Activated naive CD8-positive, alpha-beta T cell (primary cell): ENCODE data around the gene EDEM3.

Experiments used
- H3K27ac Mint-ChIP-seq: one replicate; pipeline ENCODE4 v1.8.0; 2021; ENCODE audit warnings: mixed read lengths
- H3K27me3 Mint-ChIP-seq: one replicate; pipeline ENCODE4 v1.8.0; 2021; ENCODE audit warnings: mixed read lengths
- H3K36me3 Mint-ChIP-seq: one replicate; pipeline ENCODE4 v1.8.0; 2021; ENCODE audit warnings: mixed read lengths
- H3K4me1 Mint-ChIP-seq: one replicate; pipeline ENCODE4 v1.8.0; 2021; ENCODE audit warnings: low read depth, mixed read lengths
- H3K4me3 Mint-ChIP-seq: one replicate; pipeline ENCODE4 v1.8.0; 2021; ENCODE audit warnings: mild to moderate bottlenecking, mixed read lengths
- H3K9me3 Mint-ChIP-seq: one replicate; pipeline ENCODE4 v1.8.0; 2021; ENCODE audit warnings: low read depth, mixed read lengths

EDEM3 gene

DNA sequence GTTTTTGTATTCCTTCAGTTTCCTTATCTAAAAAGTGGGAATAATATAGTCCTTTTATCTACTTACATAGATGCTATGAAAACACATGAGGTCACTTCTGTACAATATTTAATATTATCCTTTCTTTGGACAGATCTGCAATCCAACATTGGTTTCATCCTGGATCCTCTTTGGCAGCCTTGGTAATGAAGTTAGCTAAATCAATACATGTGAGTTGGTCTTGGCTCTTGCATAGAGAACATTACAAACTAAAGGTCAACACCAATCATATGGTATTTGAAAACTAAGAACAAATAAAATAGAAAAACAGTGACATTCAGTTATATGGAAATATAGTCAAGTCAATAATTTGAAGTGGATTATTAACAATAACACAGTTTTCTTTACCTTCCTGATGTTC lies 3.2 kb upstream of the EDEM3 start:
- peaks cover 25% of the 10 kb centered on the region for H3K4me1 Mint-ChIP-seq
- H3K4me3 Mint-ChIP-seq, result no peak overlapping the region
- no peak overlapping the region for H3K27ac Mint-ChIP-seq
- no peaks in the 10 kb centered on the region for H3K9me3 Mint-ChIP-seq
- no peaks in the 10 kb centered on the region for H3K36me3 Mint-ChIP-seq
- peaks cover 5% of the 10 kb centered on the region for H3K27me3 Mint-ChIP-seq

DNA sequence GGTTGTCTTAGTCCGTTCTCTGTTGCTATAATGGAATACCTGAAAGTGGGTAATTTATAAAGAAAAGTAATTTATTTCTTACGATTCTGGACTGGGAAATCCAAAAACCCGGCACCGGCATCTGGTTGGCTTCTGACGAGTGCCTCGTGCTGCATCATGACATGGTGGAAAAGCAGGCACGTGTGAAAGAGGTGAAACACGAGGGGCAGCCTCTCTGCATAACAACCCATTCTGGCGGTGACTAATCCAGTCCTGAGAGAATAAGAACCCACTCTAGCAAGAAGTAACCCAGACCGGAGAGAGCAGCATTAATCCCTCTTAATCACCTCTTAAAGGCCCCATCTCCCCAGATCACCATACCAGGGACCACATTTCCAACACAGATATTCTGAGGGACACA lies 2.7 kb upstream of the EDEM3 start:
- H3K27ac Mint-ChIP-seq, result no peak overlapping the region
- no peak overlapping the region for H3K4me3 Mint-ChIP-seq
- H3K27me3 Mint-ChIP-seq, result peaks cover 5% of the 10 kb centered on the region
- no peaks in the 10 kb centered on the region for H3K36me3 Mint-ChIP-seq
- H3K4me1 Mint-ChIP-seq, result peaks cover 30% of the 10 kb centered on the region
- no peaks in the 10 kb centered on the region for H3K9me3 Mint-ChIP-seq

DNA sequence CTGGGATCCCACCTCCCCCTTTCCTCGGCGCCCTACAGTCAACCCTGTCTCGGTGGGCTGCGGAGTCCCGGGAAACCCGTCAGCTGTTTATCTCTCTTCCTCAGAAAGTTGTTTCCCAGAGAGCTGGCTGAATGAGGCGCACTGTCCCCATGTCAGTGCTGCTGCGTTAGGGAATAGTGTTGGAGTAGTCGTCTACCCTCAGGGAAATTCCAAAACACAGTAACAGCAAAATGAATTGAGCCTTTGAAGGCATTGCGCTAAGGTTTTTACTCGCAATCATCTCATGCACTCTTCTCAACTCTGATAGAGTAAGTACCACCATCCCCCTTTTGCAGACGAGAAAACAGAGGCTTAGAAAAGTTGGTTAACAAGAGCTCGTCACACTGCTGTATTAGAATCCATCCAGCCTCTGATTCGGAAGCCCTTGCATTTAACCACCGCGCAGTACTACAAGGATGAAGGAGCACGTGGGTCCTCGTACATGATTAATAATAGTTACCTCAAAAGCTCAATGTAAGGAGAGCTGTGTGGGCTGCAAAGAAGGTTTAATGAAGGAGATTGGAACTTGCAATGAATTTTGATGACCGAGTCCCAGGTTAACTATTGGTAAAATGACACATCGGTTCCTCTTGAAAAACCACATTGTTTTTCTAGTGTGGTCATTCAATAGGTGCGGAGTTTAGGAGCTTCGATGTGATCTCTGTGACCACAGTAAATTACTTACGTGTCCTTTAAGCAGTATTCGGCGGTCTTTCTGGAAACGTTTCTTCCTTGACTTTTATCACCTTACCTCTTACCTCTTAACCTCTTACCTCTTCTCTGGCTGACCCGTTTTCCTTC lies 788 bp upstream of the EDEM3 start:
- Mint-ChIP-seq H3K36me3 (no peaks in the 10 kb centered on the region), H3K27me3 (peaks cover 3% of the 10 kb centered on the region), H3K9me3 (no peaks in the 10 kb centered on the region)

DNA sequence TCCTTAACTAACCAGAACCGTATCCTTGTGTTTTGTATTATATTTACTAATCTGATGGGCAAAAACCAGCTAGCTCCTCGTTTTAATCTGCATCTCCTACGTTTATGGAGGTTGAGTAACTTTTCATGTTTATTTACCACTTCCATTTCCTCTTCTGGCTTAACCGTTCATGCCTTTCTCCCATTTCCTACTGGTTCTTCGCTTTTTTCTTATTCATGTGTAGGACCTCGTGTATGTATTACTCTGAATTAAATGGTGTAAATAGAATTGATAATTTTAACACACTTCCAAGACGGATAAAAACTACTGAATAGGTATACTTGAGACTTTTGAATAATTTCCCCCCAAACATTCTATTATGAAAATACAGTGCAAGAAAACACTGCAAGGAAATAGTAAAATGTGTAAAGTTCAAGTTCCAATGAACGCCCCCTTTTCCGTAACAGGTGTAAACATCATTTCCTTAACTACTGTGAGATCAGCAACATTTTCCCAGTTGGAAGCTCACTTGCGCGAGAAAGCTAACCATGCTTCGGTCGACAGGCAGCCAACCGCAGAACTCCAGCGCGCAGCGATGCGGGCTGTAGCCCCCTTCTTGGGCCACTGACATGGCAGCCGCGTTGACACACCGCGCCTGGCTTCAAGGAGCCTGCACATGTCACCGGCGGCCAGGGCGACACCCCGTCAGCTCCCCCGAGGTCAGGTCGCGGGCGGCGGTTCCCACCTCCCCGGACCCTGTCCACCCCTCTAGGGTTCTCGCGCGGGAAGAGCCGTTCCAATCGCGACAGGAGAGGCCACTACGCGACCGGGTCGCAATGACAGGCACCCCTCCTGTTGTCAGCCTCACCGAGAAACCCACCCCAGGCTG lies 816 bp downstream of the EDEM3 start:
- H3K4me3 Mint-ChIP-seq, result peak overlapping the region; percentile 90
- peaks cover 55% of the 10 kb centered on the region for H3K4me1 Mint-ChIP-seq
- no peaks in the 10 kb centered on the region for H3K36me3 Mint-ChIP-seq
- peak overlapping the region; percentile 86 for H3K27ac Mint-ChIP-seq
- peaks cover 3% of the 10 kb centered on the region for H3K27me3 Mint-ChIP-seq
- no peaks in the 10 kb centered on the region for H3K9me3 Mint-ChIP-seq

More for the DNA sequence above, 788 bp upstream of the EDEM3 start:
- Mint-ChIP-seq H3K4me3 (peak overlapping the region; percentile 90), H3K27ac (peak overlapping the region; percentile 86), H3K4me1 (peaks cover 41% of the 10 kb centered on the region)

DNA sequence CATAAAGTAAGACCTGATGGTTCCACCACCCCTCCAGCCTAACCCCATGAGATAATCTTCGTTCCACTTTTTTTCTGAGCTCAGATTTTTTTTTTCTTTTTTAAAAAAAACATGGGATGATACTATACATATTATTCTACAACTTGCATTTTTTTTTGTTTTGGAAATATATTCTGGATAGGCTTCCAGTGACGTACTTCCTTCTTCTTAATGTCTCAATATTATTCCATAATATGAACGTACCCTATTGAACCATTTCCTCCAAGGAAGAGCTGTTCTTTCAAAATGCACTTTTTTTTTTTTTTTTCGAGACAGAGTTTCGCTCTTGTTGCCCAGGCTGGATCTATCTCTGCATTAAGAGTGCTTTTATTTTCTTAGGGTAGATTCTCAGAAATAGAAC lies 1.5 kb downstream of the EDEM3 start:
- H3K27me3 Mint-ChIP-seq, result peaks cover 3% of the 10 kb centered on the region
- peak overlapping the region; percentile 90 for H3K4me3 Mint-ChIP-seq
- H3K9me3 Mint-ChIP-seq, result no peaks in the 10 kb centered on the region
- peak overlapping the region; percentile 86 for H3K27ac Mint-ChIP-seq
- no peaks in the 10 kb centered on the region for H3K36me3 Mint-ChIP-seq
- peaks cover 57% of the 10 kb centered on the region for H3K4me1 Mint-ChIP-seq

DNA sequence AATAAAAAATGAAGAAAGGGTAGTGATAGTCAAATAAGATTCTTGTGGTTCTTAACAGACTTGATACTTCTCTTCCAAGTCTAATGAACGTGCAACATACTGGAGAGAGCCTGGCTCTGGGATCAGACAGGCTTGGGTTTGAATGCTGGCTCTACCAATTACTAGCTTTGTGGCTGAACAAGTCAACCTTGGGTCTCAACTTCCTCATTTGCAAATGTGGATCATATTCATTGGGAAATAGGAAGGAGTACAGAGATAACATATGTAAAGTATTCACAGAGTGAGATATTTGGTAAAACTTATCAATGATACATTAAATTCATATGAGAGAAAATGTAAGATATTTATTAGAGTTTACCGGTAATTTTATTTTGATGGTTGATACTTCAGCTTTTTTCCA lies 2.0 kb downstream of the EDEM3 start:
- no peaks in the 10 kb centered on the region for H3K9me3 Mint-ChIP-seq
- peak overlapping the region; percentile 90 for H3K4me3 Mint-ChIP-seq
- H3K27ac Mint-ChIP-seq, result peak overlapping the region; percentile 42
- peaks cover 57% of the 10 kb centered on the region for H3K4me1 Mint-ChIP-seq
- no peaks in the 10 kb centered on the region for H3K36me3 Mint-ChIP-seq
- peaks cover 2% of the 10 kb centered on the region for H3K27me3 Mint-ChIP-seq

DNA sequence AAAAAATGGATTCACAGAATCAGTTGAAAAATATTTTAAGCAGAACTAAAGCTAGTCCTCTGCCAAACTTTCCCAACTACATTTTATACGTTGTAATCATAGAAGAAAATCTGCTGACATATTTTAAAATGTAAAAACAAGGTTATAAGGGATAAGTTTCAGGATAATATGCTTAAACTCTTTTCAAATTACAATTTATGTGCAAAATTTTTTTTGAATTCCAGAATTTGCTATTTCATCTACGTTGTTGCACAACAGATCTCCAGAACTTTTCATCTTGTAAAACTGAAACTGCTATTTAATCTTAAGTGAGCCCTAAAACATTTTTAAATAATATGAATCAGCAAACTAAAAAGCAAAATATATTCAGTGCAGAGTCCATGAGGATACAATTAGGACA lies 5.9 kb downstream of the EDEM3 start:
- Mint-ChIP-seq H3K27ac (no peak overlapping the region), H3K9me3 (no peaks in the 10 kb centered on the region), H3K4me3 (no peak overlapping the region), H3K4me1 (peaks cover 73% of the 10 kb centered on the region), H3K27me3 (no peaks in the 10 kb centered on the region), H3K36me3 (peaks cover 6% of the 10 kb centered on the region)

DNA sequence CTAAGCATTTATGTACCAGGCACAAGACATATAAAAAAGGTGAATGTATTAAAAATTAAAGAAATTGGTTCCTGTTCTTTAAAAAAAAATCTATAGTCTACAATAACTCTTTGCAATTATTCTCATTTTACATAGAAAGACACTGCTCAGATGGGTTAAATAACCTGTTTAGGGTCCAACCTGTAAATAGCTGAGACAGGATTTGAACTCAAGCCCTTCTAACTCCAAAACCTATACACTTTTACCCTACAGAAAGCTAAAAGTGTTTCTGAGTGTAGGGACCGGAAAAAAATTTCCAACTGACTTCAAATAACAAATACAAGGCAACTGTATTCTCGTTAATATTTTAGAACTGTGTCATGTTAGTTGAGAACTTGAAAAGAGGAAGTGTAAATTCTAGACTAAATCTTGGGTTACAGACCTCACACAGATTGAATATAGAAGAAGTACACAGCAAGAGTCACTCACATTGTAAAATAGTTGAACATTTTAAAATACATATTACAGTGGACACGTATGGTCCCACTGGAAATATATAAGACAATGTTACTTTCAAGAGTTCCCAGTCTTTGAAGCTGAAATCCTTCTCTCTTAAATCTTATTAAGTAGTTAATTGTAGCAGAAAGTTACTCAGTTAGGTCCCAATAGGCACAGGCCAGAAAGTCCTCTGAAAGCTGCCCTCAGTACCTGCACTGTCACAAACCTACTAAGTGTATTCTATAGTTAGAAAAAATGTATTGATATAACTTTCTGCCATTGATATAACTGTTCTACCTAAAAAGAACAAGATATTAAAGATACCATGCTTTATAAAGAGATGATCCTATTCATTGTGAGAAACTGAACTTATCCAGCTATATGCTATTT lies 7.3 kb downstream of the EDEM3 start:
- no peaks in the 10 kb centered on the region for H3K9me3 Mint-ChIP-seq
- peaks cover 6% of the 10 kb centered on the region for H3K36me3 Mint-ChIP-seq
- H3K27ac Mint-ChIP-seq, result peak overlapping the region; percentile 23
- H3K4me1 Mint-ChIP-seq, result peaks cover 72% of the 10 kb centered on the region
- no peak overlapping the region for H3K4me3 Mint-ChIP-seq
- H3K27me3 Mint-ChIP-seq, result no peaks in the 10 kb centered on the region

DNA sequence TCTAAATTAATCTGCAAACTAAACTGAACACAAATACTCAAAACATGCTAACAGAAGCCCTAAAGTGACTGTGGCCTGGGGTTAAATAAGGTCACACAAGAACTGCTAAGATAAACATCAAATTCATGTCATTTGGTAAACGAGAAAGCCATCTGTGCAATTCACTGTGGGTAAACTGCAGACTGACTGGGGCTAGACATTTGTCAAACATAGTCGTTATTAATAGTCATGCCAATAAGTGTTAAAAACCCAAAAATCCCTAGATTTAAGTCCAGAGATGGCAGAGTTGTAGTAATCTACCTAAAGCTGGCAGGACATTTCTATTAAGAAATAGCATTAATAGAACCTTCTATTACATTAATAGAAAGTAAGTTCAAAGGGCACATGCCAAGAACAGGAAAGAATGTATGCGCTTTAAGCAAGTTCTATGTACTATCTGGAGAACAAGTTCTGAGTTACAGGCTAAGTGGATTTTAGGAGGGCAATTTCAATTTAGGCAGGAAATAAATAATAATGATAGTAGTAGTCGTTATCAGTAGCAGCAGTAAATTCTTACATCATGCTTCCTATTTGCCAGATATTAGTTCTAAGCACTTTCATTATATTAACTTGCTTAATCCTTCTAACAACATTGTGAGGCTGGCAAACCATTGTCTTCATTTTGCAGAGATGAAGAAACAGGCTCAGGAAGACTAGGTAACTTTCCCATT lies 8.6 kb downstream of the EDEM3 start:
- Mint-ChIP-seq H3K4me3 (peak overlapping the region; percentile 11), H3K27ac (peak overlapping the region; percentile 23), H3K4me1 (peaks cover 72% of the 10 kb centered on the region), H3K9me3 (no peaks in the 10 kb centered on the region), H3K36me3 (peaks cover 6% of the 10 kb centered on the region), H3K27me3 (no peaks in the 10 kb centered on the region)

DNA sequence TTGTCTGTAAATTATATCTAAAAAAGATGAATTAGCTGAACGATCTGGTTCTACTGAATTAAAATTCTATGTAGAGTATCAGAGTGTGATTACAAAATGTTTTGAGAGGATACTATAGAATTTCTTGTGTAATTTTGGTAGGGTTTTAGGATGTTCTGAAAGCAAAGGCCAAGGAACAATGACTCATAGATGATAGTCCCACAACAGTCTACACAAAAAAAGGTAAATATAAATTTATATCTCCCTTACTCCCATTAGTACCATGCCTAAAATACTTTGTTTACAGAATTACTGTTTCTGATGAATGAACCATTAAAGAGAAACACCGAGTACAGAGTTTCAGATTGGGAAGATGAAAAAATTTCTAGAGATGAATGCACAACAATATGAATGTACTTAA lies 9.5 kb downstream of the EDEM3 start:
- peak overlapping the region; percentile 46 for H3K27ac Mint-ChIP-seq

DNA sequence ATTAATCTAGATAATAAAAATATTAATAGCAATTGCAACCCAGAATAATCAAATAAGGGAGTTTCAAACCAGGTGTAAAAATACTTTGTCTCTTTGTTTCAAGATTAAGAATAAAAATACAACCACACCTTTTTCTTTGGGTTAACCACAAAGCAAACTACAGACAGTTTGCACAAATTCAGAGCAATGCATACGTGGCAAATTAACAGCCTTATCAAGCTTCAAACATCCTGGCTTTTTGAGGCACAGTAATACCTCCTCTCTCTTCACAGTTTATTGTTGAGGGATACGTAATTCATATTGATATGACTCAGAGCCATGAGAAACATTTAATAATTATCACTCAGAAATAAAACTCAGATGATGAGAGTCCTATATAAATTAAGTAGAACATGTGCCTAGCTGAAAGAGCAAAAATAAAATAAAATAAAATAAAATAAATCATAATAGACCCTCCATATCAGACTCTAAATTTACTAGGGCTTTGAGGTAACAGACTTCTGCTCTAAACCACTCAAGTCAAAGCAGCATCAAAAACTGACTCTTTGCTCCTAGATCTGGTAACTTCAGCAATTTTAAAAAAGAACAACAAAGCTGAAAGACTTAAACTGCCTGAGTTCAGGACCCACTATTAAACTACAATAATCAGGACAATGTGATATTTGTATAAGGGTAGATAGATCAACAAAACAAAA lies 11.4 kb downstream of the EDEM3 start:
- H3K4me3 Mint-ChIP-seq, result peak overlapping the region; percentile 54
- H3K9me3 Mint-ChIP-seq, result no peaks in the 10 kb centered on the region
- peaks cover 6% of the 10 kb centered on the region for H3K36me3 Mint-ChIP-seq
- H3K27ac Mint-ChIP-seq, result peak overlapping the region; percentile 76
- peaks cover 63% of the 10 kb centered on the region for H3K4me1 Mint-ChIP-seq
- no peaks in the 10 kb centered on the region for H3K27me3 Mint-ChIP-seq

More for the DNA sequence above, 9.5 kb downstream of the EDEM3 start:
- H3K4me3 Mint-ChIP-seq, result peak overlapping the region; percentile 17
- peaks cover 6% of the 10 kb centered on the region for H3K36me3 Mint-ChIP-seq
- H3K27me3 Mint-ChIP-seq, result no peaks in the 10 kb centered on the region
- H3K4me1 Mint-ChIP-seq, result peaks cover 74% of the 10 kb centered on the region
- H3K9me3 Mint-ChIP-seq, result no peaks in the 10 kb centered on the region

DNA sequence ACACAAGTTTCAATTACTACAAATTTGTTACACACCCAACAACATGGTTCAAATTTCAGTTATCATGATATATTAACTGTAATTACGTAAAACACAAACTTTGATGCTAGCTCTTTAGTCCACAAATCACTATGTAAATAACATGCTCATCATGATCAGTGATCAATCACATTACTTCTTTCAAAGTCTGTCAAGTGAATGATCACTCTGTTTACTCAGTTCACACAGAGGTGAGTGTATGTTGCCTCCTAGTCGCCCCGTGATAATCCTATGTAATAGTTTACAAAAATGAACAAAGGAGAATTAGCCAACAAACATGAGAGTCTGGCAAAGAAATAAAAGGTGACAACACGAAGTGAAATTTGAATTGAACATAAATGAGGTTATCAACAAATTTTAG lies 14.3 kb downstream of the EDEM3 start:
- Mint-ChIP-seq H3K36me3 (peaks cover 6% of the 10 kb centered on the region), H3K4me3 (no peak overlapping the region), H3K4me1 (peaks cover 46% of the 10 kb centered on the region), H3K27me3 (no peaks in the 10 kb centered on the region), H3K9me3 (no peaks in the 10 kb centered on the region), H3K27ac (no peak overlapping the region)

DNA sequence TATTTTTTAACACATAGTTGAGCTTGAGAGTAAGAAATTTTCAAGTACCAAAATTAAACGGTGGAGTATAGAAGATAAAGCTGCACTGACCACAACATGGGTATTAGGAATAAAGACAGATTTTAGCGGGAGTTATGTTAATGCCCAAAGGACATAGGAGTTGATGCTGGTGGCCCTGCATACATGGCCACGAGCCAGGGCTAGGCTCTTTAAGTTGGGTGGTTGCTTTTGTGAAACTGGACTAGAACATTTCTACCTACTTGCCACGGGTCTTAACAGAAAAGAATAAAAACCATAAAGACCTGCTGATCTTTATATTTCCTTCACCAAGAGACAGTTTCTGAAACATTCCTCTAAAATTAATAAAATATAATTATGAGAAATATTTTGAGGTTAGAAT lies 14.9 kb downstream of the EDEM3 start:
- H3K36me3 Mint-ChIP-seq, result peaks cover 5% of the 10 kb centered on the region
- no peak overlapping the region for H3K4me3 Mint-ChIP-seq
- H3K27me3 Mint-ChIP-seq, result no peaks in the 10 kb centered on the region
- H3K9me3 Mint-ChIP-seq, result no peaks in the 10 kb centered on the region
- H3K4me1 Mint-ChIP-seq, result peaks cover 42% of the 10 kb centered on the region
- H3K27ac Mint-ChIP-seq, result no peak overlapping the region

DNA sequence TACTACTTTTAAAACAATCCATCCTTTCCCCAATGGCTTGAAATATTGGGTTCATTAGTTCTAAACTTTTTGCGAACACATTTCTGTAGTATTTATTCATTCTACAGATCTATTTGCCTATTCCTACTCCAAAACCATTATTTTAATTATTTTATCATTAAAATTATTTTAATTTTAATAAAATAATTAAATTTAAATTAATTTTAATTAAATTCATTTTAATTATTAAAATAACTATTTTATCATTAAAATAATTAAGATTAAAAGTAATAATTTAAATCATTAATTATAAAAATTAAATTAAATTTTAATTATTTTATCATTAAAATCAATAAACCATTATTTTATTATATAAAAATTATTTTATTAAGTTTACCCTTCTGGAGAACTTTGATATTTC lies 15.6 kb downstream of the EDEM3 start:
- H3K36me3 Mint-ChIP-seq, result peaks cover 3% of the 10 kb centered on the region
- no peaks in the 10 kb centered on the region for H3K27me3 Mint-ChIP-seq
- no peak overlapping the region for H3K27ac Mint-ChIP-seq
- no peaks in the 10 kb centered on the region for H3K9me3 Mint-ChIP-seq
- H3K4me3 Mint-ChIP-seq, result no peak overlapping the region
- peaks cover 35% of the 10 kb centered on the region for H3K4me1 Mint-ChIP-seq
